ENCODE data around the gene ADAM15. TPM values are rescaled to one million over a fixed set of nuclear protein-coding genes. Genes with fewer than 3 reads are reported as not detected.

The ADAM15 gene
- total and polyA plus RNA-seq, 7 donors, result 37.8 to 186 (median 54.9) TPM

DNA sequence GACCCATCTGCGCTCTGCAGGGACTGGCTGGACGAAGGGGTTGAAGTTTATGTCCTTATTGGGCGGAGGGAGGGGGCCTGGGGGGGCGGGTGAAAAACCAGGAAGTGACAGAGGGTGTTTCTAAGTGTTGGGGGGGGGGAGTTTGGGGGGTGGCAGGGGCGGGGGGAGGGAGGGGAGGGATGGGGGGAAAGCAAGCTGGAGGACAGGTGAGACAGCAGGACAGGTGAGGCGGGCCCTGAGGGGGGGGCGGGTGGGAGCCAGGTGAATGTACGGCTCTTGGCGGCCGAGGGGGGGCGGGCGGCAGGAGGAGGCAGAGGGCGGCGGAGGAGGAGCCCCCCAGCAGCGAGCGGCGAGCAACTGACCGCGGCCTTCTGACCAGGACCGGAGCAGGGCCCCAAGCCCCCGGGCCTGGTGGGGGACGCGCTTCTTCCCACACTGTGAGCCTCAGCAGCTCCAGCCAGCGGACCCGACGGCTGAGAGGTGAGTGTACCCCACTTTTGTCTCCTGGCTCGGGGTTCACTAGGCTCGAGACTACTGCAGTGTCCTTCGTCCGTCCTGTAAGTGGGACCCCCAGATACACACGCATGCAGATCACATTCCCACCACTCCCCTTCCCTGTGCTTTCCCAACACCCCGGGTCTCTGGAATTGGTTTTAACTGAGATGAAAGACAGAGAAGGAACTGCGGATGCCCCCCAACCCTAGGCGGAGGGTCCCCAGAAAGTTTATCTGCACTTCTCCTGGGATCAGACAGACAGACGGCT is 48.5 kb upstream of the ADAM15 start, which contains the start of gene ZBTB7B:
Gene ZBTB7B (plus strand): TSS at position 339 of the 763 bp plus-strand sequence. CDS start 11,859 bp downstream, outside the sequence.
- TF ChIP-seq, protein P1, sequence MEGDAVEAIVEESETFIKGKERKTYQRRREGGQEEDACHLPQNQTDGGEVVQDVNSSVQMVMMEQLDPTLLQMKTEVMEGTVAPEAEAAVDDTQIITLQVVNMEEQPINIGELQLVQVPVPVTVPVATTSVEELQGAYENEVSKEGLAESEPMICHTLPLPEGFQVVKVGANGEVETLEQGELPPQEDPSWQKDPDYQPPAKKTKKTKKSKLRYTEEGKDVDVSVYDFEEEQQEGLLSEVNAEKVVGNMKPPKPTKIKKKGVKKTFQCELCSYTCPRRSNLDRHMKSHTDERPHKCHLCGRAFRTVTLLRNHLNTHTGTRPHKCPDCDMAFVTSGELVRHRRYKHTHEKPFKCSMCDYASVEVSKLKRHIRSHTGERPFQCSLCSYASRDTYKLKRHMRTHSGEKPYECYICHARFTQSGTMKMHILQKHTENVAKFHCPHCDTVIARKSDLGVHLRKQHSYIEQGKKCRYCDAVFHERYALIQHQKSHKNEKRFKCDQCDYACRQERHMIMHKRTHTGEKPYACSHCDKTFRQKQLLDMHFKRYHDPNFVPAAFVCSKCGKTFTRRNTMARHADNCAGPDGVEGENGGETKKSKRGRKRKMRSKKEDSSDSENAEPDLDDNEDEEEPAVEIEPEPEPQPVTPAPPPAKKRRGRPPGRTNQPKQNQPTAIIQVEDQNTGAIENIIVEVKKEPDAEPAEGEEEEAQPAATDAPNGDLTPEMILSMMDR (IDR thresholded peaks at IDR 0.05), result no peak
- TF ChIP-seq POLR2AphosphoS5 (IDR thresholded peaks at IDR 0.05) (no peak), EP300 (IDR thresholded peaks at IDR 0.05) (no peak), POLR2A (IDR thresholded peaks at IDR 0.05) (no peak)
- DNase-seq, result no peak
- WGBS, 2 donors, result 0% methylated on average over 34 to 35 of the region's 35 CpGs
- Histone ChIP-seq H3K4me1 (peaks cover 0 to 57% (median 55%) of the 10 kb centered on the region in 4 donors), H3K27me3 (no peaks in the 10 kb centered on the region), H3K27ac (peak within 1 kb of the TSS; percentile 96 to 99 (median 98)), H3K4me3 (peak within 1 kb of the TSS; percentile 73 to 94 (median 81)), H3K9me3 (no peaks in the 10 kb centered on the region), H3K36me3 (no peaks in the 10 kb centered on the region)
- intact Hi-C loops (cut with DNase I), result loop anchor here (1.0 to 5.0 kb wide), 2 partner anchors 28 to 50 kb away; partner anchors contain the start of genes ADAM15 and CKS1B

DNA sequence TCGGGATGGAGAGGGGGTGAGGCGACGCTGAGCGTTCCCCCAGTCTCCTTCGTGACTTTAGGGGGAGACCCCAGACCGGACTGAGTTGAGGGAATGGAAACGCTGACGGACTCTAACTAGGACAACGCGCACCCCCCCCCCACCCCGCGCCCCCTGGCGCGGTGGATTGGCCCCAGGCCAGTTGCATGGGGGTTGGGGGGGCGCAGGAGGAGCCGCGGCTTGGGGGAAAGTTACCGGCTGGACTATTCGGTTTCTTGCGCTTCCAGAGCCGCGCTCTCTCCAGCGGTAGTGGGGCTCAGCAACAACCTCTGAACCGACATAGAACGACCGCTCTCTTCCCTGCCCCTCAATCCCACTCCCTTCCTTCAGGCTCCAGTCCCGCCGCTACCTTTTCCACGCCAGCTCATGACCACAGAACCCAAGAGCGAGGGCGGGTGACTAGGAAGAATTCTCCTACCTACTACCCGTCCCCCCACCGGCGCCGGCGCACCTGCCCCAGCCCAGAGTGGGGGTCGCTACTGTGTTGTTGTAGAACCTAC is 47.8 kb upstream of the ADAM15 start:
- Histone ChIP-seq H3K36me3 (no peaks in the 10 kb centered on the region), H3K4me3 (peak overlapping the region; percentile 73 to 94 (median 81)), H3K4me1 (peaks cover 0 to 64% (median 62%) of the 10 kb centered on the region in 4 donors), H3K9me3 (no peaks in the 10 kb centered on the region), H3K27ac (peak overlapping the region; percentile 96 to 99 (median 98)), H3K27me3 (no peaks in the 10 kb centered on the region)
- DNase-seq, result no peak
- TF ChIP-seq POLR2A (IDR thresholded peaks at IDR 0.05) (no peak), EP300 (IDR thresholded peaks at IDR 0.05) (no peak), POLR2AphosphoS5 (IDR thresholded peaks at IDR 0.05) (no peak)
- TF ChIP-seq, protein P1 (IDR thresholded peaks at IDR 0.05), result no peak
- intact Hi-C loops (cut with DNase I), result loop anchor here (5.0 kb wide), 1 partner anchor 49 kb away; the partner anchor contains the start of gene ADAM15
- WGBS, 2 donors, result 0 to 1% methylated on average over 37 of the region's 37 CpGs

DNA sequence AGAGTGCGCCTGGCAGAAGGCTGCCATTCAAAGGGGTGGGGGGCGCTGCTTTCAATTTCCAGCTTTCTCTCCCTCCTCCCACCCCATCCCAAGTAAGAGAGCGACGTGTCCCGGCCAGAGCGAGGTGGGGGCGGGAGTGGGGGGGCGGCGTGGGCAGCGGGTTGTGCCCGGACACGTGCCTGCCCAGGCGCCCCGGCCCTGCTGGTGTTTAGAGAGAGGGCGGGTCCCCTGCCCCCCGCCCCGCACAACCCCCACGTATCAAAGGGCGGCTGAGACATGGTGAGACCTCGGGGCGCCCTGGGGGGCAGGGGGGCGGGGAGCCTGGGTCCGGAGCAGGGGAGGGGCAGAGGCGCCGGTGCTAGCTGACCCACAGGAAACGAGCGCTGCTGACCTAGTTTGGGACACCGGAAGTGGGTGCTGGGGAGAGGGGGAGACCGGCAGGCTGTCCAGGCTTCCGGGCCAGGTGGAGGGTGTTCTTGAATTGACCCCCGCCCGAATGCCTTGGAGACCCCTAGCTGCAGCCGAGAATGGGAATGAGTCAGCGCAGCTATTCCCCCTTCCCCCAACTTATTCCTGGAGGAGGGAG is 47.3 kb upstream of the ADAM15 start:
- Histone ChIP-seq H3K4me3 (peak overlapping the region; percentile 73 to 94 (median 81)), H3K27me3 (no peaks in the 10 kb centered on the region), H3K36me3 (no peaks in the 10 kb centered on the region), H3K4me1 (peaks cover 0 to 66% (median 63%) of the 10 kb centered on the region in 4 donors), H3K9me3 (no peaks in the 10 kb centered on the region), H3K27ac (peak overlapping the region; percentile 96 to 99 (median 98))
- no peak for TF ChIP-seq EP300 (IDR thresholded peaks at IDR 0.05)
- TF ChIP-seq POLR2AphosphoS5 (IDR thresholded peaks at IDR 0.05), result peak in 2 of 4 donors; percentile 32 to 44
- DNase-seq, result peak; percentile 92
- WGBS, 2 donors, result 1 to 3% methylated on average over 34 of the region's 34 CpGs
- intact Hi-C loops (cut with DNase I), result loop anchor here (5.0 kb wide), 1 partner anchor 48 kb away; the partner anchor contains the start of gene ADAM15

DNA sequence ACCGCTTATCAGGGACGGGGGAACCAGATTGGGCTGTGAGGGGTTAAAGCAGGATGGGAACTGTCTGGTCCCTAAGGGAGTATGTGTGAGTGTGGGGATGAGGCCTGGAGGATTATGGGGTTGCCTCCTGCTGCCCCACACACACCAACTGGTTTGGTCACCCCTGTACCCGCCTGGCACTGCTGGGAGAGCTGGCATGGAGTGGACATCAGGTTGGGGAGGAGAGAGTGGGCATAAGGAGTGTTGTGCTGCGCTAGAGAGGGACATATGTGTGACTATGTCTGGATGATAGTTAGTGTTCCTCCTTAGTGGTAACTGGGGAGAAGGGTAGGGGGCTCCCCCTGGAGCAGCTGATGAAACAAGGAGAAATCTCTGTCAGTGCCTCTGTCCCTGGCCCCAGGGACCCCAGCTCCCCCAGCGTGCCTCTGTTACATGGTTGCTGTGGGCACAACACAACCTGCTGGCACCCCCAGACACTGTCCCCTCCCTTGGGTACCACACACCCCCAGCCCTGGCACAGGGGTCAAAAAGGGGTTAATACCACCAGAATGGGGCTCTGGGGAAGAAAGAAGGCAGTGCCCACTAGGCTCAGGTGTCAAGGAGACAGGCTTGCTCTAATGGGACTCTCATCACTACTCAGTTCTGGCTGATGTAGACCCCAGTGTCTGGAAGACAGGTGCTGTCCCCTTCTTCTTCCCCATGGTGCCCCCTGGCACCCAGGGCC is 46.6 kb upstream of the ADAM15 start:
- Histone ChIP-seq H3K36me3 (no peaks in the 10 kb centered on the region), H3K9me3 (no peaks in the 10 kb centered on the region), H3K4me1 (peaks cover 0 to 64% (median 61%) of the 10 kb centered on the region in 4 donors), H3K4me3 (peak overlapping the region; percentile 73 to 94 (median 81)), H3K27me3 (no peaks in the 10 kb centered on the region), H3K27ac (peak overlapping the region; percentile 96 to 99 (median 98))
- intact Hi-C loops (cut with DNase I), result loop anchor here (5.0 kb wide), 1 partner anchor 48 kb away; the partner anchor contains the start of gene ADAM15
- DNase-seq, result no peak
- TF ChIP-seq POLR2A (IDR thresholded peaks at IDR 0.05) (no peak), POLR2AphosphoS5 (IDR thresholded peaks at IDR 0.05) (no peak), EP300 (IDR thresholded peaks at IDR 0.05) (no peak)
- TF ChIP-seq, protein P1 (IDR thresholded peaks at IDR 0.05), result no peak
- 10 to 45% methylated on average over 5 of the region's 5 CpGs for WGBS, 2 donors
